ENCODE results near the gene DNAJC16. TPM values are rescaled to one million over a fixed set of nuclear protein-coding genes. Genes with fewer than 3 reads are reported as not detected.

Gene DNAJC16
- total and polyA plus RNA-seq, 2 of the 13 experiments (the other 11 are each of a cell fraction or from before 2014, with no cell fraction given) = 11.4 to 15.4 TPM

DNA sequence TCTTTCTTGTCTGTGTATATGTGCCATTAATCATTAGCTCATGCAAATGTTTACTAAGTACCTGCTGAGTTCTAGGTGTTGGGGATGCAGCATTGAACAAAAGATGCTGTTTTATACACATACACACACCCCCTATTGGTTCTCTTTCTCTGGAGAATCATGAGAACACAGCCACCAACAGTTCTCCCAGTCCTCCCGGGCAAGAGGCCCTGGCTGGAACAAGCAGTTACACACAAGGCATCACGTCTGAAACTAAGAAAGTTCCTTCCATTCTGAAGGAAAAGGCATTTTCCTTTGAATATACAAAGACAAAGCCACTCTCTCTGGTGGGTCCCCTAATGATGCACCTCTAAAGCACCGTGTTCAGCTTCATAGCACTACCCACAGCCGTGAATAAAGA lies 13.5 kb upstream of the DNAJC16 start:
- no peaks in the 10 kb centered on the region for H3K9me3 ChIP-seq (ENCODE audit: low read length)
- no peak for FAIRE-seq
- no peaks in the 10 kb centered on the region for H3K27me3 ChIP-seq (ENCODE audit: control insufficient read depth in 1 of 2, insufficient read depth in 2 of 2, low read length in 2 of 2)
- TF ChIP-seq SYNCRIP (IDR thresholded peaks at IDR 0.05; ENCODE audit: insufficient read depth, low read depth, low read length) (no peak), MEIS2 (CRISPR knock-in tag; IDR thresholded peaks at IDR 0.05) (no peak), ZSCAN29 (CRISPR knock-in tag; conservative IDR thresholded peaks at IDR 0.05) (no peak), SMARCE1 (IDR thresholded peaks at IDR 0.05; ENCODE audit: borderline replicate concordance) (no peak), NAIF1 (CRISPR knock-in tag; IDR thresholded peaks at IDR 0.05; ENCODE audit: borderline replicate concordance) (no peak), ZNF775 (CRISPR knock-in tag; IDR thresholded peaks at IDR 0.05; ENCODE audit: borderline replicate concordance) (no peak), ZFY (CRISPR knock-in tag; IDR thresholded peaks at IDR 0.05) (no peak), ZNF496 (CRISPR knock-in tag; IDR thresholded peaks at IDR 0.05; ENCODE audit: insufficient replicate concordance) (no peak), HNRNPUL1 (IDR thresholded peaks at IDR 0.05; ENCODE audit: low read depth, low read length) (no peak), ZNF782 (CRISPR knock-in tag; IDR thresholded peaks at IDR 0.05; ENCODE audit: borderline replicate concordance) (no peak), UBTF (CRISPR knock-in tag; IDR thresholded peaks at IDR 0.05) (no peak), TFAP4 (IDR thresholded peaks at IDR 0.05; ENCODE audit: borderline replicate concordance, low read depth) (no peak), TARDBP (CRISPR knock-in tag; IDR thresholded peaks at IDR 0.05) (no peak)
- TF ChIP-seq, protein P1, sequence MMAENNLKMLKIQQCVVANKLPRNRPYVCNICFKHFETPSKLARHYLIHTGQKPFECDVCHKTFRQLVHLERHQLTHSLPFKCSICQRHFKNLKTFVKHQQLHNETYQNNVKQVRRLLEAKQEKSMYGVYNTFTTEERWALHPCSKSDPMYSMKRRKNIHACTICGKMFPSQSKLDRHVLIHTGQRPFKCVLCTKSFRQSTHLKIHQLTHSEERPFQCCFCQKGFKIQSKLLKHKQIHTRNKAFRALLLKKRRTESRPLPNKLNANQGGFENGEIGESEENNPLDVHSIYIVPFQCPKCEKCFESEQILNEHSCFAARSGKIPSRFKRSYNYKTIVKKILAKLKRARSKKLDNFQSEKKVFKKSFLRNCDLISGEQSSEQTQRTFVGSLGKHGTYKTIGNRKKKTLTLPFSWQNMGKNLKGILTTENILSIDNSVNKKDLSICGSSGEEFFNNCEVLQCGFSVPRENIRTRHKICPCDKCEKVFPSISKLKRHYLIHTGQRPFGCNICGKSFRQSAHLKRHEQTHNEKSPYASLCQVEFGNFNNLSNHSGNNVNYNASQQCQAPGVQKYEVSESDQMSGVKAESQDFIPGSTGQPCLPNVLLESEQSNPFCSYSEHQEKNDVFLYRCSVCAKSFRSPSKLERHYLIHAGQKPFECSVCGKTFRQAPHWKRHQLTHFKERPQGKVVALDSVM (CRISPR knock-in tag; IDR thresholded peaks at IDR 0.05) = no peak
- TF ChIP-seq, protein P2, sequence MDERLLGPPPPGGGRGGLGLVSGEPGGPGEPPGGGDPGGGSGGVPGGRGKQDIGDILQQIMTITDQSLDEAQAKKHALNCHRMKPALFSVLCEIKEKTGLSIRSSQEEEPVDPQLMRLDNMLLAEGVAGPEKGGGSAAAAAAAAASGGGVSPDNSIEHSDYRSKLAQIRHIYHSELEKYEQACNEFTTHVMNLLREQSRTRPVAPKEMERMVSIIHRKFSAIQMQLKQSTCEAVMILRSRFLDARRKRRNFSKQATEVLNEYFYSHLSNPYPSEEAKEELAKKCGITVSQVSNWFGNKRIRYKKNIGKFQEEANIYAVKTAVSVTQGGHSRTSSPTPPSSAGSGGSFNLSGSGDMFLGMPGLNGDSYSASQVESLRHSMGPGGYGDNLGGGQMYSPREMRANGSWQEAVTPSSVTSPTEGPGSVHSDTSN (CRISPR knock-in tag; IDR thresholded peaks at IDR 0.05) = no peak
- H3K36me3 ChIP-seq (replicated peaks in 1 of 2; ENCODE audit: control insufficient read depth in 1 of 2, insufficient read depth in 2 of 2, low read length in 2 of 2) = peaks cover 0 to 17% of the 10 kb centered on the region in 2 experiments; a peak in 3 of 5 replicates
- H3K4me2 ChIP-seq (ENCODE audit: low read depth, low read length) = no peak overlapping the region
- H2AFZ ChIP-seq (ENCODE audit: low read length) = no peak overlapping the region
- H4K20me1 ChIP-seq (ENCODE audit: insufficient read depth, low read length) = no peaks in the 10 kb centered on the region
- H3K27ac ChIP-seq (ENCODE audit: extremely low read length, insufficient read depth, low read length) = no peak overlapping the region
- no peak for ATAC-seq
- no peaks in the 10 kb centered on the region for H3K79me2 ChIP-seq (ENCODE audit: insufficient read depth, low read length)
- DNase-seq (ENCODE audit: low spot score) = no peak
- intact Hi-C loops (cut with micrococcal nuclease; ENCODE audit: unreplicated experiment) (no loop called here), in situ Hi-C loops (cut with HindIII; ENCODE audit: extremely low pct_ligation_motif_present, low pct_unique_long_range_greater_than_20kb) (no loop called here)
- ChIA-PET POLR2A (no interaction called here), CTCF (ENCODE audit: low intra/inter-chr PET ratio, low total read pairs) (no interaction called here)
- WGBS (ENCODE audit: low lambda C conversion rate) = 92% methylated on average over 4 of the region's 4 CpGs
- no peak overlapping the region for H3K4me3 ChIP-seq (replicated peaks in 1 of 3; ENCODE audit: insufficient read depth in 1 of 3, low read depth in 2 of 3, low read length in 3 of 3)
- no peak overlapping the region for H3K9ac ChIP-seq (ENCODE audit: insufficient read depth, low read depth, low read length)
- BruUV-seq (replicated peaks) = no TSS peak
- peaks cover 6% of the 10 kb centered on the region; the same call in 1 of the 2 replicates for H3K4me1 ChIP-seq (ENCODE audit: insufficient read depth, low read length)

All from HepG2 (cell line).